ENCODE measurements around the gene FAM120AOS.

The FAM120AOS gene

DNA sequence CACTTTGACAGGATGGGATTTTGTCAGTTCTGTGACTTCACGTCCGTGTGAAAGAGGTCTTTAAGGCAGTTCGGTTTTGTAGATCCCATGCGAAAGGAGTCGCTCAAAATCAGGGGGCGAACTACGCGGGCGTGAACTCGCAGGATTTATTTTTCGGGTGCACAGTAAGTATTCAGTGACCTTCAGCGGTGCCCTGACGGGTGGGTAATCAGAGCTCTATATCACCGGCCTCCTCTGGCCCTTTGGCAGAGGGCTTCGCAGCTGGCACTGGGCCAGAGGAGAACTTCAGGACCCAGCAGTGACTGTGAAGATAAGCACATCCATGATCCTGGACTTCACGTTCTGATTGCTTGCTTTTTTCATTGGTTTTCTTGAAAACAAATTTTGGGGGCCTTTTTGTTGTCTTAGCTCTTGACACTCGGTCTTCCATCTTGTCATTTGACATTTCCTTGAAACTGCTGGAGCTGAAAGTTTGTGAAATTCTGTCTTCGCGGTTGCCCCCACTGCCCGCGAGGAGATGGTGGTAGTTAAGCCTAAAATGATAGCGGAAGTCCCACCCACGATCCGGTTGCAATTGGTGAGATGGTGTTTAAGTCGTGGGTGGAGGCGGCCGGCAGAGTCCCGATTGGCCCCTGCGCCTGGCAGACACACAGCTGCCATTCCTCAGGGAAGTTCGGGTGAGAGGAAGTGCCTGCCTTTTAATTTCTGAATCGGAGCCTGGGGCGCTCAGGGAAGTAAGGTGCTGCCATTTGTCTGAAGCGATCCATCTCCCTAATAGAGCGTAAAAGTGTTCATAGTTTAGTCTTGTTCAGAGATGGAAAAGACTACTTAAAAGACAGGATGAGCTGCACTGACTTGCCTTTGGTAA, at the start of gene FAM120AOS:
Gene FAM120AOS (minus strand): TSS at position 535 of the 868 bp plus-strand sequence. CDS start 872 bp downstream, outside the sequence.
- Mint-ChIP-seq H3K27me3 (no peaks in the 10 kb centered on the region), H3K36me3 (ENCODE audit: low read depth) (peaks cover 56% of the 10 kb centered on the region), H3K9me3 (no peaks in the 10 kb centered on the region), H3K4me1 (ENCODE audit: low read depth) (peaks cover 63% of the 10 kb centered on the region), H3K27ac (peak within 1 kb of the TSS; percentile 93), H3K4me3 (peak within 1 kb of the TSS; percentile 91)

- Mint-ChIP-seq H3K27ac (peak overlapping the region; percentile 62), H3K27me3 (no peaks in the 10 kb centered on the region), H3K36me3 (ENCODE audit: low read depth) (peaks cover 82% of the 10 kb centered on the region), H3K4me1 (ENCODE audit: low read depth) (peaks cover 50% of the 10 kb centered on the region), H3K9me3 (no peaks in the 10 kb centered on the region), H3K4me3 (peak overlapping the region; percentile 40)
Measured at GRCh38 chr9:93501406-93501805, 48.0 kb upstream of the FAM120AOS start.

- Mint-ChIP-seq H3K27me3 (no peaks in the 10 kb centered on the region), H3K4me3 (peak overlapping the region; percentile 40), H3K4me1 (ENCODE audit: low read depth) (peaks cover 47% of the 10 kb centered on the region), H3K9me3 (no peaks in the 10 kb centered on the region), H3K36me3 (ENCODE audit: low read depth) (peaks cover 85% of the 10 kb centered on the region), H3K27ac (peak overlapping the region; percentile 62)
Measured at GRCh38 chr9:93500571-93501298, 47.4 kb upstream of the FAM120AOS start.

DNA sequence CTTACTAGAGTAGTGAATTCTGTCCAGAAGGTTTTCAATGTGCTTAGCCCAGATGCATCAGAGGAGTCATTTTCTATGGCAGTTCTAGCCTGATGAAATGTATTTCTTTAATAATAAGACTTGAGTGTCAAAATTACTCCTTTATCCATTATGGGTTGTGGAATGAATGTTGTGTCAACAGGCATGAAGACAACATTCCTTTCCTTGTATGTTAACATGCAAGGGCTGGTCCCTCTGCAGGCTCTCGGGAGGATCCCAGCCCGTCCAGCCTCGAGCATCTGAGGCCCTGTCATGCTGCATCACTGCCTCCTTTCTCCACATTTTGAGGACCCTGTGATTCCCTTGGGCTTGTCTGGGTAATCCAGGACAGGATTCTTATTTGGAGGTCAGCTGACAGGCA, 42.9 kb upstream of the FAM120AOS start:
- Mint-ChIP-seq H3K4me3 (no peak overlapping the region), H3K4me1 (ENCODE audit: low read depth) (peaks cover 23% of the 10 kb centered on the region), H3K27ac (no peak overlapping the region), H3K9me3 (no peaks in the 10 kb centered on the region), H3K36me3 (ENCODE audit: low read depth) (peaks cover 66% of the 10 kb centered on the region), H3K27me3 (no peaks in the 10 kb centered on the region)

DNA sequence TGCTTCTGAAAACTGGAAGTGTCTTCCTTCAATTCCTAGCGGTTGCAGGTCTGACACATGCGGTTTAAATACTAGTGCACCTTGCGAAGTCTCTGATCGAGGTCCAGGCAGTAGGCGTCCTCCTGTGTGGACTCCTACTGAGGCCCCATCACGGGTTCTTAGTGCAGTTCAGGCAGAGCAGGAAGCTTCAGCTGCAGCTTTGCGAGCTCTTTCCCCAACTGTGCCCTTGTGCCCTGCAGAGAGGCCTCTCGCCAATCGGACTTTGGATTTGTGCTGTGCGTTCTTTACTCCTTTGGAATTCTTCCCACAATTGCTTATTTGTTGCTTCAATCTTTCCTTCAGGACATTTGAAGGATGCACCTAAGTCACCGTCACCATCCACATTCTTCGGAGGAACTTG, 40.6 kb upstream of the FAM120AOS start:
- peaks cover 4% of the 10 kb centered on the region for H3K4me1 Mint-ChIP-seq (ENCODE audit: low read depth)
- H3K4me3 Mint-ChIP-seq, result no peak overlapping the region
- no peak overlapping the region for H3K27ac Mint-ChIP-seq
- no peaks in the 10 kb centered on the region for H3K27me3 Mint-ChIP-seq
- H3K36me3 Mint-ChIP-seq (ENCODE audit: low read depth), result peaks cover 60% of the 10 kb centered on the region
- H3K9me3 Mint-ChIP-seq, result no peaks in the 10 kb centered on the region

GRCh38 chr9:93492327-93492726, 38.9 kb upstream of the FAM120AOS start:
- no peaks in the 10 kb centered on the region for H3K9me3 Mint-ChIP-seq
- H3K27me3 Mint-ChIP-seq, result no peaks in the 10 kb centered on the region
- H3K4me3 Mint-ChIP-seq, result no peak overlapping the region
- peaks cover 13% of the 10 kb centered on the region for H3K4me1 Mint-ChIP-seq (ENCODE audit: low read depth)
- H3K36me3 Mint-ChIP-seq (ENCODE audit: low read depth), result peaks cover 64% of the 10 kb centered on the region
- no peak overlapping the region for H3K27ac Mint-ChIP-seq

DNA sequence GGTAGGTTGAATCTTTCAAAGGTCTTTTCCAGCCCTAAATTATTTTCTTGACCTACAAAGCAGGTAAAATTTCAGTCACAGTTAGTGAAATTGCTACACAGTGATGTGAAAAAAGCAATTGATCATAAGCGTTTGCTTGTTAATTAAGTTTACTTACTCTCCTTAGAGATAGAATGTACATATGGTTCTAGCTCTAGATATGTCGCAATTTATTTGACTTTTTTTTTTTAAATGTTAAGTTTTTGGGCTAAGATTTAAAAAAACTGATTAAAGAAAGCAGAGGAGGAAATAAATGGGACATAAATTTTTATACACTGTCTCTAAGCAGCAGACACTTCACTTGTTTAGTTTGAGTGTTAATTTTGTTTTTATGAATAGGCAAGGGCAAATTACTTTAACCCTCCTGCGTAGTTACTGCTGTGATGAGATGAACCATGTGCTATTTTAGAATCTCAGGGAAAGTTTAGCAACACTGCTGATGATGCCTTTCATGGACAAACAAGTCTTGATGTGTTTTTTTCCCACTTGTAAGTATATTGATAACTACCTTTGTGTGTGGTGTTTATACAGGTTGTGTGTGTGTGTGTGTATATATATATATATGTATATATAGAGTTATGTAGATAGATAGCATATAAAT, 38.3 kb upstream of the FAM120AOS start:
- no peaks in the 10 kb centered on the region for H3K27me3 Mint-ChIP-seq
- peaks cover 62% of the 10 kb centered on the region for H3K36me3 Mint-ChIP-seq (ENCODE audit: low read depth)
- no peak overlapping the region for H3K4me3 Mint-ChIP-seq
- no peak overlapping the region for H3K27ac Mint-ChIP-seq
- H3K4me1 Mint-ChIP-seq (ENCODE audit: low read depth), result peaks cover 16% of the 10 kb centered on the region
- H3K9me3 Mint-ChIP-seq, result no peaks in the 10 kb centered on the region

DNA sequence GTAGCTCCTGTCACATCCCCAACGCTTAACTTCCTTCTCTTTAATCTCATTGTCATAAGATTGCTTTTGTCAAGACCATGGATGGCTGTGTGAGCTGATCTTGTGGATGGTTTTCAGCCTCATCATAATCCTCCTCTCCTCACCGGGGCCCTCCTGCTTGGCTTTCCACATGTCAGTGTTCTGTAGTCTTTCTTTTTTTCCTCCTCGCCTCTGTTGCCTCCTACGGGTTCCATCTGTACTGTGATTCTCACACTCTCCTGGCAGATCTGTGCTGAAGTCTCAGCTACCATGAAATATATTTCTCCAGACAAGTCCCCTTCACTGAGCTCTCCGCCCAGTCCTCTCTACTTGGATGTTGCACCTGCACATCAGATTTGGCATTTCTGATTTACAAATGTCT, 34.9 kb upstream of the FAM120AOS start:
- Mint-ChIP-seq H3K36me3 (ENCODE audit: low read depth) (peaks cover 64% of the 10 kb centered on the region), H3K4me3 (no peak overlapping the region), H3K27ac (no peak overlapping the region), H3K9me3 (no peaks in the 10 kb centered on the region), H3K4me1 (ENCODE audit: low read depth) (peaks cover 28% of the 10 kb centered on the region), H3K27me3 (no peaks in the 10 kb centered on the region)

DNA sequence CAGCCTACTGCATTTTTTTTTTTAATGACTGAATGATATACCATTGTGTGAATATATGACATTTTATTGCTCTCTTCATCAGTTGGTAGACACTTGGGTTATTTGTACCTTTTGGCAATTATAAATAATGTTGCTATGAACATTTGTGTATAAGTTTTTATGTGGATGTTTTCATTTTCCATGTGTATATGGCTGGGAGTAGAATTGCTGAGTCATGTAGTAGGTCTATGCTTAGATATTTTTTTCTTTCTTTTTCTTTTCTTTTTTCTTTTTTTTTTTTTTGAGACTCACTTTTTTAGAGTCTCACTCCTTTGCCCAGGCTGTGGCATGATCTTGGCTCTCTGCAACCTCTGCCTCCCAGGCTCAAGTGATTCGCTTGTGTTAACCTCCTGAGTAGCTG, 32.9 kb upstream of the FAM120AOS start:
- peaks cover 28% of the 10 kb centered on the region for H3K4me1 Mint-ChIP-seq (ENCODE audit: low read depth)
- no peaks in the 10 kb centered on the region for H3K27me3 Mint-ChIP-seq
- no peak overlapping the region for H3K4me3 Mint-ChIP-seq
- no peaks in the 10 kb centered on the region for H3K9me3 Mint-ChIP-seq
- peaks cover 65% of the 10 kb centered on the region for H3K36me3 Mint-ChIP-seq (ENCODE audit: low read depth)
- H3K27ac Mint-ChIP-seq, result peak overlapping the region; percentile 43

GRCh38 chr9:93483497-93483896, 30.1 kb upstream of the FAM120AOS start:
- Mint-ChIP-seq H3K27ac (no peak overlapping the region), H3K36me3 (ENCODE audit: low read depth) (peaks cover 63% of the 10 kb centered on the region), H3K27me3 (no peaks in the 10 kb centered on the region), H3K4me3 (no peak overlapping the region), H3K9me3 (no peaks in the 10 kb centered on the region), H3K4me1 (ENCODE audit: low read depth) (peaks cover 25% of the 10 kb centered on the region)

DNA sequence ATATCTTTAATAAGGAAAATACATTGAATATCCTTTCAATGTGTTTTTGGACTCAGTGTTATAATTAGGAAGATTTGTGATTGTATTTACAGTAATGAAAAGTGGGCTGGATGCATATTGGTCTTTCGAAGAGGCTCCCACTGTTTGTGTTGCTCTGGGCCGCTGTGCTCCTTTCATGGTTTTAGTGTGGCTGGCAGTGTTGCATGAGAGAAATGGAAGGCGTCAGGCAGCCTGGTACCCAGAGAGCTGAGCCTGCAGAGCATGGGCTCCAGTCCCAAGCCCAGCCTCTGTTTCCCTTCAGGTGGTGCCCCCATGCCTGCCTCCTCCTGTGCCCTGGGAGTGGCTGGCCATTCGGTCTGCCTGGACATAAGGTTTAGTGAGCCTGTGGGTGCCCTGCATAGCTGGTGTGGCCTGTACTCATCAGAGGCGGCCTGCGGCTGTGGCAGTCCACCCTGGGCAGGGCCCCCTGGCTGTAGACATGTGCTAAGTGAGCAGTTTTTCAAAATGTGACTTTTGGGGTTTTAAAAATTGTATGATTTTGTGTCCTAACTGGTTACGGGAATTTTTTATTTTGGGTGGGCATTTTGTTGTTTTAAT, 27.4 kb upstream of the FAM120AOS start:
- H3K27me3 Mint-ChIP-seq, result no peaks in the 10 kb centered on the region
- H3K4me3 Mint-ChIP-seq, result no peak overlapping the region
- no peaks in the 10 kb centered on the region for H3K9me3 Mint-ChIP-seq
- peaks cover 61% of the 10 kb centered on the region for H3K36me3 Mint-ChIP-seq (ENCODE audit: low read depth)
- no peak overlapping the region for H3K27ac Mint-ChIP-seq
- H3K4me1 Mint-ChIP-seq (ENCODE audit: low read depth), result peaks cover 18% of the 10 kb centered on the region

DNA sequence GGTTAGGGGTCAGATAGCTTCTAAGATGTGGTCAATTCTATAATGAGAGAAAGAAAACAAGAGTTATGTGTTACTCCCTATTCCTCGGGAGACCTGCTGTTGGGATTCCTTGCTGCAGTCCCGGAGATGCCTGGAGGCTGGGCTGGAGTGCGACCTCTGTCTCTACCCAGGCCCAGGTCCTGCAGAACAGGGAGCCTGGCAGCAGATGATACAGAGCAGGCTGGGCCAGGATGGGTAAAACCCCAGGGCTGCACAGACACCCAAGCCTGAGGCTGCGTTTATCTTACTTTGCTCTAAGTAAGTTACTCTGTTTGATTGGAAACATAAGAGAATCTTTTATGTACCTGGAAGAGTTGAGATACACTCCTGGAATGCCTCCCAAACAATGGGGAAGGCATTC, 26.9 kb upstream of the FAM120AOS start:
- H3K27ac Mint-ChIP-seq, result no peak overlapping the region
- peaks cover 19% of the 10 kb centered on the region for H3K4me1 Mint-ChIP-seq (ENCODE audit: low read depth)
- H3K27me3 Mint-ChIP-seq, result no peaks in the 10 kb centered on the region
- H3K9me3 Mint-ChIP-seq, result no peaks in the 10 kb centered on the region
- H3K36me3 Mint-ChIP-seq (ENCODE audit: low read depth), result peaks cover 62% of the 10 kb centered on the region
- no peak overlapping the region for H3K4me3 Mint-ChIP-seq

DNA sequence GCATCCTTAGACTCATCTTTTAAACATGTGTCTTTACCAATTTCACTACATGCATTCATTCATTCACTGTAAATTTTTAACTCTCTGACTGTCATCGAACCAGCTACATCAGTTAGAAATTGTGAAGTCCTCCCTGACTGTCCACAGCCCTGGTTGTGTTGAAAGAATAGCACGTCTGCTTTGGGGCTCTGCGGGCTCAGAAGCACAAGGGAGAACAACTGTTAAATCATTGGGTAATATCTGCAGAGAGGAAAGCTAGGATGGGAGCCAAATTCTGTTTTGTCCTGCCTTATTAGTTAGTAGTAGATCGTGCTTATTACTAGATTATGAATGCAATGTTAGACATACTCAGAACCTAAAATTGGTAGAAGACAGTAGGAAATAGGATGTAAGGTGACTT, 26.3 kb upstream of the FAM120AOS start:
- H3K36me3 Mint-ChIP-seq (ENCODE audit: low read depth), result peaks cover 62% of the 10 kb centered on the region
- H3K27ac Mint-ChIP-seq, result peak overlapping the region; percentile 13
- H3K4me3 Mint-ChIP-seq, result no peak overlapping the region
- no peaks in the 10 kb centered on the region for H3K27me3 Mint-ChIP-seq
- H3K4me1 Mint-ChIP-seq (ENCODE audit: low read depth), result peaks cover 24% of the 10 kb centered on the region
- no peaks in the 10 kb centered on the region for H3K9me3 Mint-ChIP-seq

- H3K4me3 Mint-ChIP-seq, result no peak overlapping the region
- no peaks in the 10 kb centered on the region for H3K27me3 Mint-ChIP-seq
- no peak overlapping the region for H3K27ac Mint-ChIP-seq
- H3K4me1 Mint-ChIP-seq (ENCODE audit: low read depth), result peaks cover 25% of the 10 kb centered on the region
- peaks cover 67% of the 10 kb centered on the region for H3K36me3 Mint-ChIP-seq (ENCODE audit: low read depth)
- H3K9me3 Mint-ChIP-seq, result no peaks in the 10 kb centered on the region
Measured at GRCh38 chr9:93477397-93477796, 24.0 kb upstream of the FAM120AOS start.

DNA sequence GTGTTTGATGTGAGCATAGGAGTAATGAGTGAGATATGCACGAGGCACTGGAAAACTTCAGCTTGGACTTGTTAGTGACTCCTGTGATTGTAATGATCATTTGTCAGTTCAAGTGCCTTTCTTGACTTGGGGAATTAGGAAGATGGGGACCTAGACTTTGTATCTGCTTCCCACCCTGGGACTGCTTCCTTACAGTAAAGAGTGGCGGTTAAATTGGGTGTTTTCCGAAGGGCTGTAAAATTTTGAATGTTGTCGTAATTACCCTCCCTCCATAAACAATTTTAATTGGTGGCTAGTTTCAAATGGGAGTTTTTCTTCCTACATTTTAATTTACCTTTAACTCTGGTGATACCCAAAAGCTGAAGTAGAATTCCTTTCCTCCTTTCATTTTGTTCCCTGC, 23.5 kb upstream of the FAM120AOS start:
- no peaks in the 10 kb centered on the region for H3K9me3 Mint-ChIP-seq
- peaks cover 68% of the 10 kb centered on the region for H3K36me3 Mint-ChIP-seq (ENCODE audit: low read depth)
- no peaks in the 10 kb centered on the region for H3K27me3 Mint-ChIP-seq
- peaks cover 25% of the 10 kb centered on the region for H3K4me1 Mint-ChIP-seq (ENCODE audit: low read depth)
- H3K4me3 Mint-ChIP-seq, result no peak overlapping the region
- peak overlapping the region; percentile 57 for H3K27ac Mint-ChIP-seq
